NB4 (cell line): Measurements from ENCODE around the gene ZFAND3.

ENCODE experiments used
- TF ChIP-seq, protein P1 (sequence below): IDR thresholded peaks from one replicate; pipeline ENCODE4 v1.5.1; 2012; ENCODE audit warnings: low read depth, low read length
- TF ChIP-seq, protein P2 (sequence below): IDR thresholded peaks from 2 replicates; pipeline ENCODE4 v1.6.1; 2011; ENCODE audit warnings: low read depth, low read length

DNA sequence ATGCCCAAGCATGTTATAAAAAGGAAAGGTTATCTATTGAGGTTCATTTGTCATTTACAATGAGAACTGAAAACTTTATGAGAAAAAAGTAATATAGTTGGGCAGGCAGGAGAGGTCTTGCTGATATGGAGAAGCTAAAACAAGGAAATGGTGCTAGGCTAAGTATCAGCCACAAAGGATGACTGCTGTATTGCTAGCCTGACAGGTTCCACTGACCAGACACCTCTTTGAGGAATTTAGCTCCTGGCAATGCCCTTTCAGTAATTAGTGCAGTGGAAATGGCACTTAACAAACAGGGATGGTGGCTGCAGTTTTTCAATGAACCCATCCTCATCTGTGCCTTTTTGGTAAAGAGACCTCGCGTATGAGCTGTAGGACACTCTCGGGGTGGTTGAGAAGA lies 284.4 kb downstream of the ZFAND3 start:
- TF ChIP-seq, protein P1, sequence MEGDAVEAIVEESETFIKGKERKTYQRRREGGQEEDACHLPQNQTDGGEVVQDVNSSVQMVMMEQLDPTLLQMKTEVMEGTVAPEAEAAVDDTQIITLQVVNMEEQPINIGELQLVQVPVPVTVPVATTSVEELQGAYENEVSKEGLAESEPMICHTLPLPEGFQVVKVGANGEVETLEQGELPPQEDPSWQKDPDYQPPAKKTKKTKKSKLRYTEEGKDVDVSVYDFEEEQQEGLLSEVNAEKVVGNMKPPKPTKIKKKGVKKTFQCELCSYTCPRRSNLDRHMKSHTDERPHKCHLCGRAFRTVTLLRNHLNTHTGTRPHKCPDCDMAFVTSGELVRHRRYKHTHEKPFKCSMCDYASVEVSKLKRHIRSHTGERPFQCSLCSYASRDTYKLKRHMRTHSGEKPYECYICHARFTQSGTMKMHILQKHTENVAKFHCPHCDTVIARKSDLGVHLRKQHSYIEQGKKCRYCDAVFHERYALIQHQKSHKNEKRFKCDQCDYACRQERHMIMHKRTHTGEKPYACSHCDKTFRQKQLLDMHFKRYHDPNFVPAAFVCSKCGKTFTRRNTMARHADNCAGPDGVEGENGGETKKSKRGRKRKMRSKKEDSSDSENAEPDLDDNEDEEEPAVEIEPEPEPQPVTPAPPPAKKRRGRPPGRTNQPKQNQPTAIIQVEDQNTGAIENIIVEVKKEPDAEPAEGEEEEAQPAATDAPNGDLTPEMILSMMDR: no peak
- TF ChIP-seq, protein P2, sequence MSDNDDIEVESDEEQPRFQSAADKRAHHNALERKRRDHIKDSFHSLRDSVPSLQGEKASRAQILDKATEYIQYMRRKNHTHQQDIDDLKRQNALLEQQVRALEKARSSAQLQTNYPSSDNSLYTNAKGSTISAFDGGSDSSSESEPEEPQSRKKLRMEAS: no peak
